Upper lobe of right lung (tissue), 1 donor: Measurements from ENCODE around the gene OR8K1. TPM values are rescaled to one million over a fixed set of nuclear protein-coding genes. Genes with fewer than 3 reads are reported as not detected.

Source experiments
- ATAC-seq: fragments of 200-7000 bp; cut with Tn5 transposase; one replicate; pipeline ENCODE4 v1.9.1; 2020; ENCODE audit warnings: mild to moderate bottlenecking, moderate library complexity
- DNase-seq: peaks from one replicate; pipeline ENCODE4 v3.0.0-alpha.2; 2020
- H3K27ac ChIP-seq: fragments of 200-600 bp; one replicate; pipeline ENCODE4 v1.8.0; 2022
- H3K27me3 ChIP-seq: fragments of 200-600 bp; one replicate; pipeline ENCODE4 v1.8.0; 2022; ENCODE audit warnings: mild to moderate bottlenecking
- H3K36me3 ChIP-seq: fragments of 200-600 bp; one replicate; pipeline ENCODE4 v1.8.0; 2022
- H3K4me1 ChIP-seq: fragments of 200-600 bp; one replicate; pipeline ENCODE4 v1.8.0; 2022
- H3K4me3 ChIP-seq: fragments of 200-600 bp; one replicate; pipeline ENCODE4 v1.8.0; 2022; ENCODE audit warnings: mild to moderate bottlenecking
- H3K9me3 ChIP-seq: fragments of 200-600 bp; one replicate; pipeline ENCODE4 v1.8.0; 2022
- intact Hi-C: fragments of 100-400 bp; cut with DNase I; formaldehyde crosslinking; loops from one replicate; pipeline ENCODE4 v1.11.0; 2022
- total RNA-seq: library from RNA; stranded (reverse); fragmentation: NEBNext Ultra II Directional; extraction: Animal tissue kit (Norgen Biotek cat#: 25700); gene quantifications from one replicate; pipeline ENCODE4 v1.2.1, GENCODE V29; 2021
- TF ChIP-seq, protein P1 (sequence below): fragments of 200-600 bp; IDR thresholded peaks from one replicate; pipeline ENCODE4 v1.8.0; 2022; ENCODE audit warnings: antibody characterized with exemption
- donor health status: DM: no; HTN: yes; CAD: no; lungs with severe emphysema.

The OR8K1 gene
- total RNA-seq, 1 donor from 2014 or later, result not detected

DNA sequence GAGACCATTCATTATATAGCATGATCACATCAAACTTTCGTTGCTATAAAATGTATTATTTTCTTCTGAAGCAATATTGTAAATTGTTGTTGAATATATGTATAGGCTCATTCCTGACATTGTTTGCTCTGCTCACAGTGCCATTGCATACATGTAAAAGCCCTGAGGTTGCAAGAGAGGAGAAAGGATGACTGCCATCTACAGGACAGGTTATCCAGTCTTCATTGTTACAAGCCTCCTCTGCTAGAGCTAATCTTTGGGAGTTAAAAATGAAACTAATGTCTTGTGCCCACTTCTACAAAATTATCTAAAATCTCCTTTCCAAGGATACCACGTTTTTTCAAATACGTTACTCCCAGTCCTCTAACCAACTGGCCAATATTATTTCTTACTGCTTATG lies 50.2 kb downstream of the OR8K1 start:
- Histone ChIP-seq H3K9me3 (no peaks in the 10 kb centered on the region), H3K4me3 (no peak overlapping the region), H3K27ac (no peak overlapping the region), H3K36me3 (no peaks in the 10 kb centered on the region), H3K4me1 (no peaks in the 10 kb centered on the region), H3K27me3 (no peaks in the 10 kb centered on the region)
- ATAC-seq (no peak), DNase-seq (no peak)
- TF ChIP-seq, protein P1, sequence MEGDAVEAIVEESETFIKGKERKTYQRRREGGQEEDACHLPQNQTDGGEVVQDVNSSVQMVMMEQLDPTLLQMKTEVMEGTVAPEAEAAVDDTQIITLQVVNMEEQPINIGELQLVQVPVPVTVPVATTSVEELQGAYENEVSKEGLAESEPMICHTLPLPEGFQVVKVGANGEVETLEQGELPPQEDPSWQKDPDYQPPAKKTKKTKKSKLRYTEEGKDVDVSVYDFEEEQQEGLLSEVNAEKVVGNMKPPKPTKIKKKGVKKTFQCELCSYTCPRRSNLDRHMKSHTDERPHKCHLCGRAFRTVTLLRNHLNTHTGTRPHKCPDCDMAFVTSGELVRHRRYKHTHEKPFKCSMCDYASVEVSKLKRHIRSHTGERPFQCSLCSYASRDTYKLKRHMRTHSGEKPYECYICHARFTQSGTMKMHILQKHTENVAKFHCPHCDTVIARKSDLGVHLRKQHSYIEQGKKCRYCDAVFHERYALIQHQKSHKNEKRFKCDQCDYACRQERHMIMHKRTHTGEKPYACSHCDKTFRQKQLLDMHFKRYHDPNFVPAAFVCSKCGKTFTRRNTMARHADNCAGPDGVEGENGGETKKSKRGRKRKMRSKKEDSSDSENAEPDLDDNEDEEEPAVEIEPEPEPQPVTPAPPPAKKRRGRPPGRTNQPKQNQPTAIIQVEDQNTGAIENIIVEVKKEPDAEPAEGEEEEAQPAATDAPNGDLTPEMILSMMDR, result no peak
- intact Hi-C loops, result no loop called here

Other genes with a start within 250 kb of the OR8K1 start
- gene OR8H2, start 242.4 kb upstream of the OR8K1 start, total RNA-seq, result not detected
- gene OR8H3, start 223.7 kb upstream of the OR8K1 start, total RNA-seq, result not detected
- not detected for gene OR8J3, start 205.8 kb upstream of the OR8K1 start, total RNA-seq
- not detected for gene OR8K5, start 185.7 kb upstream of the OR8K1 start, total RNA-seq
- gene OR5J2, start 169.4 kb upstream of the OR8K1 start, total RNA-seq, result not detected
- not detected for gene OR5T2, start 111.8 kb upstream of the OR8K1 start, total RNA-seq
- not detected for gene OR5T3, start 93.8 kb upstream of the OR8K1 start, total RNA-seq
- gene OR5T1, start 71.9 kb upstream of the OR8K1 start, total RNA-seq, result not detected
- gene OR8H1, start 53.8 kb upstream of the OR8K1 start, total RNA-seq, result not detected
- gene OR8K3, start 30.9 kb upstream of the OR8K1 start, total RNA-seq, result not detected
- gene OR8J1, start 8.3 kb downstream of the OR8K1 start, total RNA-seq, result not detected
- not detected for gene OR8U1, start 29.6 kb downstream of the OR8K1 start, total RNA-seq
- not detected for gene OR5AL1, start 66.7 kb downstream of the OR8K1 start, total RNA-seq
- gene OR5M3, start 127.3 kb downstream of the OR8K1 start, total RNA-seq, result not detected
- gene OR5M8, start 145.3 kb downstream of the OR8K1 start, total RNA-seq, result not detected
- not detected for gene OR5M11, start 197.2 kb downstream of the OR8K1 start, total RNA-seq
- not detected for gene OR5M10, start 231.7 kb downstream of the OR8K1 start, total RNA-seq